ENCODE results near the gene GVQW3. TPM values are rescaled to one million over a fixed set of nuclear protein-coding genes. Genes with fewer than 3 reads are reported as not detected.

Gene GVQW3
- total RNA-seq, 2 experiments from 2014 or later, result 1.8 TPM

DNA sequence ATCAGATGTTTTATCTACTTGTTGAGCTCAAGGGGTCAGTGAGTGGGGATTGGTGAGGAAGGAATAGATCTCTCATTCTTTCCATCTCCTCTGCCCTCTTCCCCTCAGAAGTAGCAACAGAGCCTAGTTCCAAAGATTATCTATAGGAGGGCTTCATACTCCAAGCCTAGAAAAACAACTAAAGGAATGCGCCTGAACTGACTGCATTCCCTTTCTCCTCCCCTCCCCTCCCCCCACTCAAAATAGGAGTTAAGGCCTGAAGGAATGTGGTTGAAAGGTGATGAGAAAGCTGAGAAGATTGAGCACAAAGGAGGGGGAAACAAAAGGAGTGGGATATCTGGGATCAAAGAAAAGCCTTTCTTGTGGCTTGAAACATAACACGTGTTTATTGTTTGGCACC lies 74.2 kb downstream of the GVQW3 start:
- CTCF ChIA-PET, result no interaction called here

GRCh38 chr11:76455931-76456330 lies 74.8 kb downstream of the GVQW3 start:
- no peaks in the 10 kb centered on the region for H3K9me3 ChIP-seq (ENCODE audit: control insufficient read depth in 1 of 2, insufficient read depth in 1 of 2, low read length in 2 of 2)
- H3K27ac ChIP-seq (ENCODE audit: low read depth in 1 of 2, low read length in 2 of 2), result no peak overlapping the region
- DNase-seq, result no peak
- no peaks in the 10 kb centered on the region for H3K4me1 ChIP-seq (ENCODE audit: insufficient read depth, low read length)
- ATAC-seq (ENCODE audit: poor library complexity), result no peak
- H3K4me1 Mint-ChIP-seq (ENCODE audit: low read depth), result peaks cover 5% of the 10 kb centered on the region
- H3K27ac Mint-ChIP-seq, result no peak overlapping the region
- H3K4me3 Mint-ChIP-seq, result no peak overlapping the region
- H3K36me3 ChIP-seq (ENCODE audit: insufficient read depth, low read length), result peaks cover 62% of the 10 kb centered on the region
- no peaks in the 10 kb centered on the region for H3K27me3 Mint-ChIP-seq
- H3K36me3 Mint-ChIP-seq (ENCODE audit: low read depth), result peaks cover 75% of the 10 kb centered on the region
- no peaks in the 10 kb centered on the region for H3K27me3 ChIP-seq (ENCODE audit: control insufficient read depth in 1 of 2, insufficient read depth in 2 of 2, low read length in 2 of 2)
- H3K9me3 Mint-ChIP-seq, result no peaks in the 10 kb centered on the region
- H3K4me3 ChIP-seq (ENCODE audit: low read length), result no peak overlapping the region
- CTCF ChIA-PET, result no interaction called here
- intact Hi-C loops (cut with DNase I, micrococcal nuclease), result no loop called here
- TF ChIP-seq CTCF (IDR thresholded peaks at IDR 0.05), result no peak
- POLR2A ChIA-PET, result no interaction called here

More for the DNA sequence above, 74.2 kb downstream of the GVQW3 start:
- no peaks in the 10 kb centered on the region for H3K9me3 Mint-ChIP-seq
- H3K4me1 Mint-ChIP-seq (ENCODE audit: low read depth), result peaks cover 5% of the 10 kb centered on the region
- POLR2A ChIA-PET, result no interaction called here
- no peak overlapping the region for H3K27ac Mint-ChIP-seq
- peaks cover 80% of the 10 kb centered on the region for H3K36me3 Mint-ChIP-seq (ENCODE audit: low read depth)
- ATAC-seq (ENCODE audit: poor library complexity), result no peak
- H3K27me3 ChIP-seq (ENCODE audit: control insufficient read depth in 1 of 2, insufficient read depth in 2 of 2, low read length in 2 of 2), result no peaks in the 10 kb centered on the region
- H3K27ac ChIP-seq (ENCODE audit: low read depth in 1 of 2, low read length in 2 of 2), result no peak overlapping the region
- no peaks in the 10 kb centered on the region for H3K4me1 ChIP-seq (ENCODE audit: insufficient read depth, low read length)
- H3K9me3 ChIP-seq (ENCODE audit: control insufficient read depth in 1 of 2, insufficient read depth in 1 of 2, low read length in 2 of 2), result no peaks in the 10 kb centered on the region
- no peak for DNase-seq
- no peak for TF ChIP-seq CTCF (IDR thresholded peaks at IDR 0.05)
- peaks cover 65% of the 10 kb centered on the region for H3K36me3 ChIP-seq (ENCODE audit: insufficient read depth, low read length)
- intact Hi-C loops (cut with DNase I, micrococcal nuclease), result no loop called here
- no peak overlapping the region for H3K4me3 Mint-ChIP-seq
- H3K4me3 ChIP-seq (ENCODE audit: low read length), result no peak overlapping the region
- H3K27me3 Mint-ChIP-seq, result no peaks in the 10 kb centered on the region

- H3K27ac Mint-ChIP-seq, result no peak overlapping the region
- intact Hi-C loops (cut with DNase I, micrococcal nuclease), result no loop called here
- ATAC-seq (ENCODE audit: poor library complexity), result no peak
- H3K36me3 ChIP-seq (ENCODE audit: insufficient read depth, low read length), result peaks cover 63% of the 10 kb centered on the region
- no peak overlapping the region for H3K4me3 ChIP-seq (ENCODE audit: low read length)
- H3K4me1 Mint-ChIP-seq (ENCODE audit: low read depth), result peaks cover 5% of the 10 kb centered on the region
- H3K9me3 Mint-ChIP-seq, result no peaks in the 10 kb centered on the region
- POLR2A ChIA-PET, result no interaction called here
- no peaks in the 10 kb centered on the region for H3K9me3 ChIP-seq (ENCODE audit: control insufficient read depth in 1 of 2, insufficient read depth in 1 of 2, low read length in 2 of 2)
- no peaks in the 10 kb centered on the region for H3K27me3 Mint-ChIP-seq
- H3K27ac ChIP-seq (ENCODE audit: low read depth in 1 of 2, low read length in 2 of 2), result no peak overlapping the region
- CTCF ChIA-PET, result no interaction called here
- H3K36me3 Mint-ChIP-seq (ENCODE audit: low read depth), result peaks cover 69% of the 10 kb centered on the region
- no peaks in the 10 kb centered on the region for H3K27me3 ChIP-seq (ENCODE audit: control insufficient read depth in 1 of 2, insufficient read depth in 2 of 2, low read length in 2 of 2)
- no peaks in the 10 kb centered on the region for H3K4me1 ChIP-seq (ENCODE audit: insufficient read depth, low read length)
- no peak for TF ChIP-seq CTCF (IDR thresholded peaks at IDR 0.05)
- H3K4me3 Mint-ChIP-seq, result no peak overlapping the region
- no peak for DNase-seq
Measured at GRCh38 chr11:76456571-76456970, 75.4 kb downstream of the GVQW3 start.

Other genes starting within 250 kb of the GVQW3 start
- gene WNT11, start 174.8 kb upstream of the GVQW3 start, total RNA-seq, result 1 to 10 TPM in 1 of 2 experiments, under 1 TPM in 1; 0.30 to 1.2 TPM
- gene THAP12, start 191 bp upstream of the GVQW3 start, total RNA-seq, result 10 to 100 TPM; 34.8 to 36.3 TPM
- 10 to 100 TPM; 20.9 to 21.8 TPM for gene EMSY, start 63.7 kb downstream of the GVQW3 start, total RNA-seq

All from CD4-positive, alpha-beta T cell (primary cell).